ENCODE data around the gene PDXP. TPM values are rescaled to one million over a fixed set of nuclear protein-coding genes. Genes with fewer than 3 reads are reported as not detected.

PDXP gene
- total and polyA plus RNA-seq, 2 of the 13 experiments (the other 11 are each of a cell fraction or from before 2014, with no cell fraction given): 58.2 to 70.6 TPM

DNA sequence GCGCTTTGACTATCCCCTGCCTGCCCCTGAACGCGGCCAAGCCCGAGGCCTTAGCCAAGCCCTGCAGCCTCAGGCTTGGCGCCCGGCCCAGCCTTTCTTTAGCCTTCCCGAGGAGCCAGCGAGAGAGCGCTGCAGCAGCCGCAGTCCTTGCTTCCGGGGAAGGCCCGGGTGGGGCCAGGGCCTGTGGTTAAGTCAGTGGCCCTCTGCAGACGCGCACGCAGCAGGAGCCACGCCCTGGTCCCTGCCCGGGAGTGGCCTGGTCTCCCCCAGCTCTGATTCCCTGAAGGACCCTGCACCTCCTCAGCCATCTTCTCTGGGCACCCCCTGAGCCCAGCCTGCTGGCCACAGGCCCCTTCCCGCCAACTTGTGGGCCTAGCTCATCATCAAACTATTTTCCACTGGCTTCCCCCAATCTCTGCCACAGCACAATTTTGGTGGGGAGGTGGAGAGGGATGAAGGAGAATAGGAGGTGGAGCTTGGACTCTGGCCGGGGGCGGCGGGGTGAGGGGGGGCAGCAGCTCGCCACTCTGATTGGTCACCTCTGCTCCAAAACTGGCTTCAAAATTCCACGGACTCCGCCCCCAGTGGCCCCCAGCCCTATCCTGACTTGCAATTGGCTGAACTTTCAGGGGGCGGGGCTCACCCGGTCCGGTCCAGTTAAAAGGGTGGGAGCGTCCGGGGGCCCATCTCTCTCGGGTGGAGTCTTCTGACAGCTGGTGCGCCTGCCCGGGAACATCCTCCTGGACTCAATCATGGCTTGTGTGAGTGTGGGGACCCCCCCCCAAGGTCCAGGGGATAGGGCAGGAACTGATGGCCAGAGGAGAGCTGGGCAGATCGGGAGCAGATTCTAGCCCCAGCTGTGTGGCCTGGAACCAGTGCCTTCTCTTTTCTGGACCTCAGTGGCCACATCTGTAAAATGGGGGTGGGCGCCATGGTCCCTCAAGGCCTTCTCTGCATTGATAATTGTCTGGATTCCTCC is 16.7 kb downstream of the PDXP start, which contains the start of gene LGALS1 (continued):
- TF ChIP-seq HDAC1 (CRISPR knock-in tag; IDR thresholded peaks at IDR 0.05) (peak; percentile 45), ZNF670 (CRISPR knock-in tag; IDR thresholded peaks at IDR 0.05; ENCODE audit: borderline replicate concordance) (no peak), SRSF4 (IDR thresholded peaks at IDR 0.05; ENCODE audit: low read depth, low read length, poor library complexity, severe bottlenecking) (no peak), ZNF589 (CRISPR knock-in tag; conservative IDR thresholded peaks at IDR 0.05) (no peak), ZNF224 (CRISPR knock-in tag; IDR thresholded peaks at IDR 0.05) (no peak), LRRFIP1 (CRISPR knock-in tag; conservative IDR thresholded peaks at IDR 0.05) (no peak), FOXK1 (CRISPR knock-in tag; IDR thresholded peaks at IDR 0.05; ENCODE audit: borderline replicate concordance, low read depth) (no peak), NR1H2 (CRISPR knock-in tag; IDR thresholded peaks at IDR 0.05; ENCODE audit: borderline replicate concordance, low read depth) (no peak), PHF5A (CRISPR knock-in tag; IDR thresholded peaks at IDR 0.05; ENCODE audit: low read depth, unreplicated experiment) (no peak), ZNF556 (CRISPR knock-in tag; IDR thresholded peaks at IDR 0.05; ENCODE audit: borderline replicate concordance) (0 out of 2 replicates have a peak, but pooled peaks have one; percentile 6), NR2F1 (CRISPR knock-in tag; IDR thresholded peaks at IDR 0.05) (no peak), ARID3A (IDR thresholded peaks at IDR 0.05; ENCODE audit: low read depth, low read length) (no peak), ARNT2 (CRISPR knock-in tag; IDR thresholded peaks at IDR 0.05; ENCODE audit: low read depth) (peak; percentile 45; the same call in 1 of the 2 replicates), ISL2 (CRISPR knock-in tag; IDR thresholded peaks at IDR 0.05) (no peak), GZF1 (CRISPR knock-in tag; IDR thresholded peaks at IDR 0.05) (no peak), ZNF337 (CRISPR knock-in tag; IDR thresholded peaks at IDR 0.05; ENCODE audit: borderline replicate concordance, low read depth) (no peak)
- TF ChIP-seq, protein P1, sequence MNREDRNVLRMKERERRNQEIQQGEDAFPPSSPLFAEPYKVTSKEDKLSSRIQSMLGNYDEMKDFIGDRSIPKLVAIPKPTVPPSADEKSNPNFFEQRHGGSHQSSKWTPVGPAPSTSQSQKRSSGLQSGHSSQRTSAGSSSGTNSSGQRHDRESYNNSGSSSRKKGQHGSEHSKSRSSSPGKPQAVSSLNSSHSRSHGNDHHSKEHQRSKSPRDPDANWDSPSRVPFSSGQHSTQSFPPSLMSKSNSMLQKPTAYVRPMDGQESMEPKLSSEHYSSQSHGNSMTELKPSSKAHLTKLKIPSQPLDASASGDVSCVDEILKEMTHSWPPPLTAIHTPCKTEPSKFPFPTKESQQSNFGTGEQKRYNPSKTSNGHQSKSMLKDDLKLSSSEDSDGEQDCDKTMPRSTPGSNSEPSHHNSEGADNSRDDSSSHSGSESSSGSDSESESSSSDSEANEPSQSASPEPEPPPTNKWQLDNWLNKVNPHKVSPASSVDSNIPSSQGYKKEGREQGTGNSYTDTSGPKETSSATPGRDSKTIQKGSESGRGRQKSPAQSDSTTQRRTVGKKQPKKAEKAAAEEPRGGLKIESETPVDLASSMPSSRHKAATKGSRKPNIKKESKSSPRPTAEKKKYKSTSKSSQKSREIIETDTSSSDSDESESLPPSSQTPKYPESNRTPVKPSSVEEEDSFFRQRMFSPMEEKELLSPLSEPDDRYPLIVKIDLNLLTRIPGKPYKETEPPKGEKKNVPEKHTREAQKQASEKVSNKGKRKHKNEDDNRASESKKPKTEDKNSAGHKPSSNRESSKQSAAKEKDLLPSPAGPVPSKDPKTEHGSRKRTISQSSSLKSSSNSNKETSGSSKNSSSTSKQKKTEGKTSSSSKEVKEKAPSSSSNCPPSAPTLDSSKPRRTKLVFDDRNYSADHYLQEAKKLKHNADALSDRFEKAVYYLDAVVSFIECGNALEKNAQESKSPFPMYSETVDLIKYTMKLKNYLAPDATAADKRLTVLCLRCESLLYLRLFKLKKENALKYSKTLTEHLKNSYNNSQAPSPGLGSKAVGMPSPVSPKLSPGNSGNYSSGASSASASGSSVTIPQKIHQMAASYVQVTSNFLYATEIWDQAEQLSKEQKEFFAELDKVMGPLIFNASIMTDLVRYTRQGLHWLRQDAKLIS (CRISPR knock-in tag; IDR thresholded peaks at IDR 0.05): no peak
- TF ChIP-seq, protein P2, sequence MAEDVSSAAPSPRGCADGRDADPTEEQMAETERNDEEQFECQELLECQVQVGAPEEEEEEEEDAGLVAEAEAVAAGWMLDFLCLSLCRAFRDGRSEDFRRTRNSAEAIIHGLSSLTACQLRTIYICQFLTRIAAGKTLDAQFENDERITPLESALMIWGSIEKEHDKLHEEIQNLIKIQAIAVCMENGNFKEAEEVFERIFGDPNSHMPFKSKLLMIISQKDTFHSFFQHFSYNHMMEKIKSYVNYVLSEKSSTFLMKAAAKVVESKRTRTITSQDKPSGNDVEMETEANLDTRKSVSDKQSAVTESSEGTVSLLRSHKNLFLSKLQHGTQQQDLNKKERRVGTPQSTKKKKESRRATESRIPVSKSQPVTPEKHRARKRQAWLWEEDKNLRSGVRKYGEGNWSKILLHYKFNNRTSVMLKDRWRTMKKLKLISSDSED (CRISPR knock-in tag; IDR thresholded peaks at IDR 0.05): no peak

Measured in HepG2 (cell line).